GM18502 (cell line): ENCODE data around the gene IL21R.
"Not testable (repeated sequence)": the region's sequence is repeated elsewhere in the genome, so short reads cannot be mapped to it uniquely, and the experiment has no call there.

ENCODE experiments used
- ATAC-seq: cut with Tn5 transposase; IDR thresholded peaks from one replicate; pipeline ENCODE4 v1.9.1; 2021; ENCODE audit warnings: mild to moderate bottlenecking; ENCODE audit not compliant: unreplicated experiment, poor library complexity

The IL21R gene

DNA sequence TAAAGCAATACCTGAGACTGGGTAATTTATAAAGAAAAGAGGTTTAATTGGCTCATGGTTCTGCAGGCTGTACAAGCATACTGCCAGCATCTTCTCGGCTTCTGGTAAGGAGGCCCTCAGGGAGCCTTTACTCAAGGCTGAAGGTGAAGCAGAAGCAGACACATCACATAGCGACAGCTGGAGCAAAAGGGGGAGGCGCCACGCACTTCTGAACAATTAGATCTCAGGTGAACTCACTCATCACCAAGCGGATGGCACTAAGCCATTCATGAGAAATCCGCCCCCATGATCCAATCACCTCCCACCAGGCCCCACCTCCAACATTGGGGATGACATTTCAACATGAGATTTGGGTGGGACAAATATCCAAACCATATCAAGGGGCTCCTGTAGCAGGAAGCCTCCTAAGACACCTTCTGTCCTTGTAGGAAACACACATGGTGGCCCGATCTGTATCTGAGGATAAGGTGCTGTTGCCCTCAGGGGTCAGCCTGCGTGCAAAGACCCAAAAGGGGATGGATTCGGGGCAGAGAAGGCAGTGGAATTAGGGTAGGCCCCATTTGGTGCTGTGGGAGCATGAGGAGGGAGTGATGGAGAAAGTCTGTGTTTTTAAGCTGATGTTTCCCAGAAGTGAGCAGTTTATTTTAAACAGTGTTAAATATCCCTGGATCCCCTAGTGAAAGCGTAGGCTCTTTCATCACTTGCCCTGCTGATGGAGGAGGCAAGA, 23.0 kb downstream of the IL21R start:
- ATAC-seq: no peak

DNA sequence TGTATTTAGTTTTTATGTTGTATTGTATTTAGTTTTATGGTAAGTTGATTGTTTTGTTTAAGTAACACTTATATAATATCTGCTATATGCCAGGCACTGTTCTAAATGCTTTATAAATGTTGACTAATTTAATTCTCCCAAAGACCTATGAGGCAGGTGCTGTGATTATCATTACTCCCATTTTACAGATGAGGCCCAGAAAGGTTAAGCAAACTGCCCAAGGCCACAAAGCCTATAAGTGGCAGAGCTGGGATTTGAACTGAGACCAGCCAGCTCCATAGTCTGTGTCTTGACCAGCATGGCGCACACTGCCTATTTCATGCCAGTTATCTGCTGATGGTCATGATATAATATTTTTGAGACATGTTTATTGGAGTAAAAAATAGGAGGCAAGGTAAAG, 24.0 kb downstream of the IL21R start:
- ATAC-seq: no peak

DNA sequence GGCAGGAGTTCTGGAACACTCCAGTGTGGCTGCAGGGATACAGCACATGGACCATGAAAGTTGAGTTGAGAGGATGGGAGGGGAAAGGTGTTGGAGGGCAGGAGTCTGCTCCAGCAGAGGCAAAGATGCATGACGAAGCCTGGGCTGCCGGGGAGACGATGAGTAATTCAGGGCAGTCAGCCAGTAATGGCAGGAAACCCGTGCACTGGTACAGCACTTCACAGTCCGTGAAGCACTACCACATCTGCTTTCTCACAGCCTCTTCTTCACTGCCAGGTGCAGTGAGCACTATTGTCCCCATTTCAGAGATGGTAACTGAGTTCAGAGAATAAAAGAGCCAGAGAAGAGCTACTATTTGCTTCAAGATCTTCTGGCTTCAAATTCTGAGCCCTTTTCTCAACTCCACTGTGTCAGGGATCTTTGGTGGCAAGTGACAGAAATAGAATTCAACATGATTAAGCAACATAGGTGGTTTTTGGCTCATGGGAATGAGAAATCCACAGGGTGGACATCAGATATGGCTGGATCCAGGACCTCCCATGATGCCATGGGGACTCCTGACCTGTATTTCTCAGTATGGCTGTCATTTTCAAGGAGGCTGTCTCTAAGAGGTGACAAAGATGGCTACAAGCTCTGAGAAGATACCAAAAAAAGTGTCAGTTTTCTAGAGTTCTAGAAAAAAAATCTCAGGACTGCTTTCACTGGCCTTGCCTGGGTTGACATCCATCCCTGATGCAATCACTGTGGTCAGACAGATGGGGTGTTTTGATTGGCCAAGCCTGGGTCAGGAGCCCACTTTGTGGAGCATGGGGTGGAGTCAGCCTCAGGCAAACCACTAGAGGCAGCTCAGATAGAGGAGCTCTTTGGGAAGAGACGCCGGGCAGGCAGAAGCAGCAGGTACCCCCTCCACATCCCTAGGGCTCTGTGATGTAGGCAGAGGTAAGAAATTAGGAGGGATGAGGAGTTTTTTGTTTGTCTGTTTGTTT, 24.7 kb downstream of the IL21R start:
- ATAC-seq: peak; percentile 76

DNA sequence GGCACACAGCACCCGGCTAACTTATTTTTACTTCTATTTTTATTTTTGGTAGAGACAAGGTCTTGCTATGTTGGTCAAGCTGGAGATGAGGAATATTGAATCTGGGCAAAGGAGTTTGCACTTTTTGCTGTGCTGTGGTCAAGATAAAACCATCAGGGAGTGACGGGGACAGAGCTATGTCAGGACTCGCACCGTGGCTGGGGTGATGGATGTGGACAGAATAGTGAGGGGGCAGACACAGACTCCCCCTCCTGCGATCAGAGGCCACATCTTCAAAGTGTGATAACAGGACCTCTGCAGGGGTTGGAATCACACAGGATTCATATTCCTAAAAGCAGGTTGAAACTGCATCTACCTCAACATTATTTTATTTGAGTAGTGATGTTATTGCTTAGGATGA, 25.6 kb downstream of the IL21R start:
- no peak for ATAC-seq

DNA sequence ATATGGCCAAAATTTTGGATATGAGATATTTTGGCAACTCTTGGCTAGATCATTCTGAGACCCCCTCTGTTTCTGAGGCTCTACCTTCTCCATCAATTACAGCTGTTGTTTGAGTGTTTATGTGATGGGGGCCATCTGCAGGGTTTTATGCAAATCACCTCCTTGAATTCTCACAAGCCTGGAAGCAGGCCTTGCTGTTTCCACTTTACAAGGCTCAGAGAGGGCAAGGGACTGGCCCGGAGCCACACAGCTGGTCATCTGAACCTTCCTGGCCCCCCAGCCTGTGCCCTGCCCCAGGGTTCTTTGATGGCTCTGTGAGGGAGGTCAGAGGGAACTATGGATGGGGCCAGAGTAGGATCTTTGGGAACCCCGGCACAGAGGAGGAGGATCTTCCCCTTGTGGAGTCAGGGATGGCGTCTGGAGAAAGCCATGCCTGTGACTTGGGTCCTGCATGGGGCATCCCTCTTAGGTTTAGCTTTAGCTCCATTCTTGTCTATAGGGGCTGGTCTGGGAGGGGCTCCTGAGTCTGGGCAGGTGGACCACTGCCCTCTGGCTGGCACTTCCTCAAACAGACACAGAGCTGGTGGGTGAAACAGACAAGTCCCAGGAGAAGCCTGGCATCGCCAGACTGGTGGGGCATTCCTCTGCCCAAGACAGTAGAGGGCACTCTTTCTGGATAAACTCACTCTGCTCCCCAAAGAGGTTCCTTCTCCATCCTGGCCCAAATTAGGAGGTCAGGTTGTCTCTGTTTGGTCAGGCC, 26.2 kb downstream of the IL21R start:
- no peak for ATAC-seq

DNA sequence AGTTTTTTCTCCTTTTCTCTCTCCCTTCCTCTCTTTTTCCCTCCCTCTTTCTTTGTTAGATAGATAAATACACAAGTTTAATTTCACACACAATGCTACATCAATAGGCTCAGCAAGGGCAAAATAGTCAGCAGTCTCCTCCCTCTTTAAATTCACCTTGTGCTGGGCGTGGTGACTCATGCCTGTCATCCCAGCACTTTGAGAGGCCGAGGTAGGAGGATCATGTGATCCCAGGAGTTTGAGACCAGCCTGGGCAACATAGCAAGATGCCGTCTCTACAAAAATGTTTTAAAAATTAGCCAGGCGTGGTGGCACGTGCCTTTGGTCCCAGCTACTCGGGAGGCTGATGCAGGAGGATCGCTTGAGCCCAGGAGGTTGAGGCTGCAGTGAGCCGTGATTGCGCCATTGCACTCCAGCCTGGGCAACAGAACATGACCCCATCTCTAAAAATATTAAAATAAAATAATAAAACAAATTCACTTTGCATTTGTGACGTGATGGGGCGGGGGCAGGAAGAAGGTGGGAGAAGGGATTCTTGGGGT, 27.4 kb downstream of the IL21R start:
- ATAC-seq: no peak

DNA sequence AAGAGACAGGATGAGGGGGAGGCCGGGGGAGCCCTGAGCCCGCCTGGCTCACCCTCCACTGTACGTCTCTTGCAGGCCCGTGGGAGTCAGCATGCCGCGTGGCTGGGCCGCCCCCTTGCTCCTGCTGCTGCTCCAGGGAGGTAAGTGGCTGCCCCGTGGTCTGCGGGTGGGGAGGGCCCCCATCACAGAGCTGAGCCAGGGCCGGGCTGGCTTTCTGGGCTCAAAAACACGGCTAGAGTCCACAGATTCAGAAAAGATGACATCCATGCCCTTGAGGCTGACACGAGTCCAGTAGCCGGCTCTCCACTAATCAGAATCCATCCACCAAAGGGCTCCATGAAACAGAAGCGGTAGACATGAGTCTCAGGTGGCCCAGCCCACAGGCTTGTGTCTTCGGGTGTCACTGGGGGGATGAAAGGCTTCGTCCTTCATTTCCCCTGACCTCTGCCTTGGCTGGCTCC, 28.0 kb downstream of the IL21R start:
- no peak for ATAC-seq

DNA sequence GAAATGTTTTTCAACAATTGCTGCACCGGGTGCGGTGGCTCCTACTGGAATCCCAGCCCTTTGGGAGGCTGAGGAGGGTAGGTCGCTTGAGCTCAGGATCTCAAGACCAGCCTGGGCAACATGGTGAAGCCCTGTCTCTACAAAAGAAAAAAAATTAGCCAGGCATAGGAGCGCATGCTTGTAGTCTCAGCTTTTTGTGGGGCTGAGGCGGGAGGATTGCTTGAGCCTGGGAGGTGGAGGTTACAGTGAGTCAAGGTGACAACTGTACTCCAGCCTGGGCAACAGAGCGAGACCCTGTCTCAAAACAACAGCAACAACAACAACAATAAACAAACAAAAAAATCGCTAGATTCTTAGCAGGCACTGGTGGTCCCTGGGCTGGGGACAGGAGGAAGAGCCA, 28.5 kb downstream of the IL21R start:
- ATAC-seq: no peak

DNA sequence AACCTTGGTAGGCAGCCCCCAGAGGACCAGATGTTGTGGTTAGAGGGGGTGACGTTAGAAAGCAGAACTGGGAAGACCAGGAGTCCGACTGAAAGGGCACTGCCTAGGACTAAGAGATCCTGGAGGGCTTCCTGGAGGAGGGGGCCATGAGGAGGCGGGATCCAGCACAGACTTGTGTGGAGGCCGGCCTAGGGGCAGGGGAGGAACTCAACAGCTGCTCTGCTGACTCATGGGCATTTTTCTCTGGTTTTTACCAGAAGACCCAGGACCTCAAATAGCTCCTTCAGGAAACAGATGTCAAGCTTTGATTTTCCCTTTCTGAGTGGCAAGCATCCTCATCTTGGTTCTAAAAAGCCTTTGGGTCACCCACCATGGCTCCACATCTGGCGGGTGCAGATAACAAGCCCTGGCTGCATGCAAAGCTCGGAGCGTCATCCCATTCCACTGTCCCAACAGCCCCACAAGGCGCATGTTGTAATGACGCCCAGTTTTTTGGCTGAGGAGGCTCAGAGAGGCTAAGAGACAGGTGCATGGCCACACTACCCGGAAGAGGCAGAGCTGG, 29.0 kb downstream of the IL21R start:
- peak; percentile 30 for ATAC-seq

DNA sequence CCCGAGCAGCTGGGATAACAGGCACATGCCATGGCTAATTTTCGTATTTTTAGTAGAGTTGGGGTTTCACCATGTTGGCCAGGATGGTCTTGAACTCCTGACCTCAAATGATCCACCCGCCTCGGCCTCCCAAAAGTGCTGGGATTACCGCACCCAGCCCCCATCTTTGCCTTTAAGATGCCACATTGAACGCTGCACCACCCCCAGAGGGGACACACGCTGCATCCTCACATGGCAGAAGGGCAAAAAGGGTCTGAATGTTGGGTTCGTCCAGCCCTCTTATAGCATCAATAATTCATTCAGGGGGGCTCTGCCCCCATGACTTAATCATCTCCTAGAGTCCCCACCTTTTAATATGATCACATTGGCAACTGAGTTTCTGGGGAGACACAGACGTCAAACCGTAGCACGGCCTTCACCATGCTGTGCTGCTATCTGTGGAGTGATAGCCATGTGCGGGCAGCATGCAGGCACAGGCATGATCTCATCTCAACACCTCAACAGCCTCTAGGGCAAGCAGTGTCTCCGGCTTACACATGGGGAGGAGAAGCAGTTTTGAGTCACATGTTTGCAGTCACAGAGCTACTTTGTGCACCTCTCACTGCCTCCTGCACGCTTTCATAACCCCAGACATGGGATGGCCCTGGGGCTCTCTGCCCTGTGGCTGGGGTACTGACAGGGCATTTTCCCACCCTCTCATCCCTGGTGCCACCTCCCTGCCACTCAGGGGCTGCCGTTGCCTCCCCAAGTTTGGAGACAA, 30.0 kb downstream of the IL21R start:
- peak; percentile 38 for ATAC-seq

DNA sequence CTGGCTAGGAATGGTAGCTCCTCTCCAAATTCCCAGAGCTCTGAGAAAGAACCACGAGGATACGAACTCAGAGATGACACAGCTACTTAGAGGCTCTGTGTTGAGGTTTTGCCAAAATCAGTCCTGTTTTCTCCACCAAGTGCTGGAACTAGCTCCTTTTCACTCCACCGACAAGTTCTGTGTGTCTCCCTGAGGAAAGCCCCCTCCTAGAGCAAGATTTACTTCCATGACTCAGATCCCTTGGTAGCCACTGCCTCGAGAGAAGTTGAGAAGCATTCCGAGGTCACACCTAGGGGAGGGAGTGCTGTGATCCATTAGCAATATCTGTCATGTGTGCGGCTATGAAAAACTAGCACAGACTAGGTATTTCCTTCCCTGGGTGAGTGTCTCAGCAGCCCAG, 30.6 kb downstream of the IL21R start:
- no peak for ATAC-seq

DNA sequence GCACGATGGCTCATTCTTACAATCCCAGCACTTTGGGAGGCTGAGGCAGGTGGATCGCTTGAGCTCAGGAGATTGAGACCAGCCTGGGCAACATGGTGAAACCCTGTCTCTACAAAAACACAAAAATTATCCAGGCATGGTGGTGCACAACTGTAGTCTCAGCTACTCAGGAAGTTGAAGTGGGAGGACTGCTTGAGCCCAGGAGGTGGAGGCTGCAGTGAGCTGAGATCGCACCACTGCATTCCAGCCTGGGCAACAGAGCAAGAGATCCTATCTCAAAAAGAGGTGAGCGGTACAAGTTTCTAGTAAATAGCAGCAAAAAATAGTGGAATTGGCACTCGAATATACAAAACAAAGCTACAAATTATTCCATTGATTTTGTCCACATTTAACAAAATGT, 31.2 kb downstream of the IL21R start:
- not testable (repeated sequence) for ATAC-seq

DNA sequence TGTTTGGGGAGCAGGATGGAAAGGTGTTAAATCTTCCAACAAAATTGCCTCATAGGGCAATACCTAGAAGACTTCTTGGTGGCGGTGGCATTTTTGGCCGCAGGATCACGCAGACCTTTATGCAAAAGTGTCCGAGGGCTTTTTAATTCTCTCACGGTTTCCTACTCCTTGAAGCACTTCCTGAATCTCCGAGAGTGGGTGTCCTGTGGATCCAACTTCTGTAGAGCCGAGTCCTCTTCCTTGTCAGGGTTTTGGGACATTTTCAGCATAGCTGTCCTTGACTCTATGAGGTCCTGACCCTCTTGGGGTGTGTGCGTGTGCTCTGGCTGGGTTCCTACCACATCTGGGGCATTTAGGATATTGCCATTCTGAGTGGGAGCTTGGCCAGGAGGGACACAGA, 31.7 kb downstream of the IL21R start:
- ATAC-seq: no peak

DNA sequence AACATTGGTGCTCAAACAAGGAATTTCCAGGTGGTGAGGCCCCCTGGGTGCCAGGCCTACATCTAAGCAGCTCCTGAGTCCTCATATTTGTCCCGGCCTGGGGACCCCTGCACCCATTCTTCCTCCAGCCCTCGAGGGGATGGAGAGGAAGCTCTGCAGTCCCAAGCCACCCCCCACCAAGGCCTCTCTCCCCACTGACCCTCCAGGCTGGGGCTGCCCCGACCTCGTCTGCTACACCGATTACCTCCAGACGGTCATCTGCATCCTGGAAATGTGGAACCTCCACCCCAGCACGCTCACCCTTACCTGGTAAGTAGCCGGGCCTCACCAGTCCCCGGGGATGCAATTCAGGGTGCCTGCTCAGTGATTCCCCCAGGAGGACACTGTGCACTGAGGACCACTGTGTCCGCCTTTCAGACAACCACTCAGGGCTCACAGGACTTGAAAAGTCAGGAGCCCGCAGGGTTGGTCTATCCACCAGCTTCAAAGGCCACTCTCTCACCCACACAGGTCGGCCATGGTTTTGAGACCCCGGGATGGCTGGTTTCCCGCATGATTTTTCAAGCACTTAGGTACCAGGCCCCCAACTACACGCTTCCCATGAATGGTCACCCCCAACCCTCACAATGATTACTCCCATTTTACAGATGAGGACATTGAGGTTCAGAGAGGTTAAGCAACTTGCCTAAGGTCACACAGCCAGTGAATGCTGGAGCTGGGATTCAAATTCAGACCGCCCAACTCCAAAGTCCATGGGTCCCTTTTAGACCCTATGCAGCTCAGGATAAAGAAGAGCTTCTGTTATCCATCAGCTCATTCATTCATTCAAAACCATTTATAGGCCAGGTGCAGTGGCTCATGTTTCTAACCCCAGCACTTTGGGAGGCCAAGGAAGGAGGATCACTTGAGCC, 32.4 kb downstream of the IL21R start:
- ATAC-seq: no peak

DNA sequence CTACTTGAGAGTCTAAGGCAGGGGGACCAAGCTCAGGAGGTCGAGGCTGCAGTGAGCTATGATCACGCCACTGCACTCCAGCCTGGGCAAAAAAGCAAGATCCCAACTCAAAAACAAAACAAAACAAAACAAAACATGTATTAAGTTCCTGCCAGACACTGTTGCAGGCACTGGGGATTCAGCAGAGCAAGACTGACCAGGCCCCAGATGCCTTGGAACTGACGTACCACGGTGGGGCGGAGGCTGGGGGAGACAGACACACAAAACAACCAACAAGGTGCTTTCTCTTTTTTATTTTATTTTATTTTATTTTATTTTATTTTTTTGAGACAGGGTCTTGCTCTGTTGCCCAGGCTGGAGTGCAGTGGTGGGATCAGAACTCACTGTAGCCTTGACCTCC, 33.2 kb downstream of the IL21R start:
- ATAC-seq: not testable (repeated sequence)

DNA sequence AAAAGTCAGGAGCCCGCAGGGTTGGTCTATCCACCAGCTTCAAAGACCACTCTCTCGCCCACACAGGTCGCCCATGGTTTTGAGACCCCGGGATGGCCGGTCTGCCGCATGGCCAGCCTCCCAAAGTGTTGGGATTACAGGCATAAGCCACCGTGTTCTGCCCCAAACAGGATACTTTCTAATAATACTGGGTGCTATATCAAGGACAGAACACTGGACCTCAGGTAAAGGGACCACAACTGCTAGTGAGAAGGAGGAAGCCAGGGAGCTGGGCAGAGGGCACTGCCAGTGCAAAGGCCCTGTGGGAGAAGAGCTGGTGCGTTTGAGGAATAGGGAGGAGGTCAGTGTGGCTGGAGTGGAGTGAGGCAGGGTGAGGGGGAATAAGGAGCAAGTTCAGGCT, 34.1 kb downstream of the IL21R start:
- no peak for ATAC-seq

DNA sequence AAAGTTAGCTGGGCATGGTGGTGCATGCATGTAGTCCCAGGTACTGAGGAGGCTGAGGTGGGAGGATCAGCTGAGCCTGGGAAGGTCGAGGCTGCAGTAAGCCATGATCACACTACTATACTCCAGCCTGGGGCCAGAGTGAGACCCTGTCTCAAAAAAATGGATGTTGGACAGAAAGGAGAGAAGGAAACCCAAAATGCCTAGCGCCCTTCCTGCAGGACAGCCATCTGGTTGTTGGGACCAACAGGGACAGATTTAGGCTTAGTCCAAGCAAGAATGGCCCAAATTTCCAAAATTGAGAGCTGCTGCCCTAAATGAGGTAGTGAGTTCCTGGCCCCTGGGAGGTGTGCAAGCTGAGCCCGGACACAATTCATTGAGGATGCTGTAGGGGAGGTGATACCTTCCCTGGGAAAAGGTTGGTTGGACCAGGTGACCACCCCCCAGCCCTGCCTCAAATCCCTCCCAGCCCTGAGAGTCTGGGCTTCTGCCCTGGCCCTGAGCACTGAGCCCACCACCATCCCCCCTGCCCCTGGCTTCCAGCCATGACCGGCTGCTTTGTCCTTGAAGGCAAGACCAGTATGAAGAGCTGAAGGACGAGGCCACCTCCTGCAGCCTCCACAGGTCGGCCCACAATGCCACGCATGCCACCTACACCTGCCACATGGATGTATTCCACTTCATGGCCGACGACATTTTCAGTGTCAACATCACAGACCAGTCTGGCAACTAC, 35.1 kb downstream of the IL21R start:
- no peak for ATAC-seq

DNA sequence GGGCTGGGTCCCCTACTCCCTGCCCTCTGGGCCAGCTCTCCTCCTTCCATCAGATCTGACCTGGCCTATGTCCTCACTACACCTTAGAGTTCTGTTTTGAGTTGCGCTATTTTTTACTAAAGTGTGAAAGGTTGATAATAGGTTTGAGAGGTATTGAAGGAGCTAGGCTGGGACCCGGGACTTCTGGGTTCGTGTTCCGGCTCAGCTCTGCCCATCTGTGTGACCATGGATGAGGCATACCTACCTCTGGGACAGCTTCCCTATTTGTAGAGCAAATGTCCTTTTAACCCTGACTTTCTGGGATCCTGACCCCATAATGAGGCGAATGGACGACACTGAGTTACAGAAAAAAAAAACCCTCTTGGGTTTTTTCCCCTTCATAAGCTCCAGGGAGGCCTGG, 36.0 kb downstream of the IL21R start:
- no peak for ATAC-seq
